GM23338 (cell line): Measurements from ENCODE around the gene PTCD3. TPM values are rescaled to one million over a fixed set of nuclear protein-coding genes. Genes with fewer than 3 reads are reported as not detected.

Experiments used
- ATAC-seq: fragments of 200-7000 bp; cut with Tn5 transposase; 3 replicates; pipeline ENCODE4 v1.9.1; 2020
- DNase-seq: peaks from one replicate; pipeline ENCODE4 v3.0.0-alpha.2; 2015; ENCODE audit warnings: low spot score
- H2AFZ ChIP-seq: fragments of 200-600 bp; sonication (generic); 2 replicates; pipeline ENCODE4 v1.8.0; 2016; ENCODE audit warnings: antibody characterized with exemption, mild to moderate bottlenecking, moderate library complexity
- H3F3A ChIP-seq: fragments of 200-600 bp; sonication (generic); replicated peaks from 2 replicates; pipeline ENCODE4 v1.8.0; 2017; ENCODE audit warnings: antibody characterized with exemption, mixed run types, low read depth
- H3K27ac ChIP-seq: fragments of 200-600 bp; sonication (generic); 2 replicates; pipeline ENCODE4 v1.6.1; 2016; ENCODE audit warnings: low read depth
- H3K27me3 ChIP-seq: fragments of 200-600 bp; sonication (generic); 2 replicates; pipeline ENCODE4 v1.8.0; 2016; ENCODE audit warnings: mild to moderate bottlenecking, mixed run types, moderate library complexity; ENCODE audit not compliant: insufficient read depth
- H3K36me3 ChIP-seq: fragments of 200-600 bp; sonication (generic); 2 replicates; pipeline ENCODE4 v1.8.0; 2016; ENCODE audit warnings: mild to moderate bottlenecking; ENCODE audit not compliant: insufficient read depth
- H3K4me1 ChIP-seq: fragments of 200-600 bp; sonication (generic); 2 replicates; pipeline ENCODE4 v1.8.0; 2016; ENCODE audit warnings: mild to moderate bottlenecking, moderate library complexity; ENCODE audit not compliant: insufficient read depth
- H3K4me2 ChIP-seq: fragments of 200-600 bp; sonication (generic); 2 replicates; pipeline ENCODE4 v1.7.1; 2017; ENCODE audit warnings: mixed run types
- H3K4me3 ChIP-seq: fragments of 200-600 bp; sonication (generic); 2 replicates; pipeline ENCODE4 v1.6.1; 2016; ENCODE audit warnings: mixed run types
- H3K79me2 ChIP-seq: fragments of 200-600 bp; sonication (generic); replicated peaks from 2 replicates; pipeline ENCODE4 v1.8.0; 2017; ENCODE audit warnings: mild to moderate bottlenecking; ENCODE audit not compliant: insufficient read depth
- H3K9me2 ChIP-seq: fragments of 200-600 bp; sonication (generic); 2 replicates; pipeline ENCODE4 v1.8.0; 2017; ENCODE audit not compliant: insufficient read depth
- H4K20me1 ChIP-seq: fragments of 200-600 bp; sonication (generic); replicated peaks from 2 replicates; pipeline ENCODE4 v1.8.0; 2017; ENCODE audit warnings: mild to moderate bottlenecking; ENCODE audit not compliant: insufficient read depth
- H3K27ac Mint-ChIP-seq: 2 replicates; pipeline ENCODE4 v1.8.0; 2020; ENCODE audit warnings: inconsistent platforms, mild to moderate bottlenecking, moderate library complexity, mixed read lengths
- H3K27me3 Mint-ChIP-seq: 3 replicates; pipeline ENCODE4 v1.8.0; 2022; ENCODE audit warnings: low read depth, mild to moderate bottlenecking, moderate library complexity, mixed read lengths, inconsistent platforms; ENCODE audit not compliant: insufficient read depth, poor library complexity
- H3K36me3 Mint-ChIP-seq: 3 replicates; pipeline ENCODE4 v1.8.0; 2021; ENCODE audit warnings: low read depth, mild to moderate bottlenecking, inconsistent platforms, moderate library complexity, mixed read lengths
- H3K4me1 Mint-ChIP-seq: 3 replicates; pipeline ENCODE4 v1.8.0; 2020; ENCODE audit warnings: mild to moderate bottlenecking, inconsistent platforms, mixed read lengths
- H3K4me3 Mint-ChIP-seq: 3 replicates; pipeline ENCODE4 v1.8.0; 2021; ENCODE audit warnings: moderate library complexity, mild to moderate bottlenecking, inconsistent platforms, mixed read lengths
- H3K9me3 Mint-ChIP-seq: 3 replicates; pipeline ENCODE4 v1.8.0; 2020; ENCODE audit warnings: moderate library complexity, mild to moderate bottlenecking, inconsistent platforms, mixed read lengths
- ETS1 ChIP-seq: IDR thresholded peaks from 2 replicates; pipeline ENCODE4 v1.6.1; 2016; ENCODE audit warnings: antibody characterized with exemption
- EZH2phosphoT487 ChIP-seq: fragments of 200-600 bp; sonication (generic); IDR thresholded peaks from one replicate; pipeline ENCODE4 v1.8.1; 2018; ENCODE audit warnings: antibody characterized with exemption; ENCODE audit not compliant: unreplicated experiment
- JUNB ChIP-seq: IDR thresholded peaks from one replicate; pipeline ENCODE4 v1.6.1; 2016; ENCODE audit warnings: antibody characterized with exemption; ENCODE audit not compliant: unreplicated experiment
- NANOG ChIP-seq: IDR thresholded peaks from 2 replicates; pipeline ENCODE4 v1.6.1; 2016; ENCODE audit warnings: antibody characterized with exemption, borderline replicate concordance
- POLR2AphosphoS5 ChIP-seq: IDR thresholded peaks from 2 replicates; pipeline ENCODE4 v1.6.1; 2016; ENCODE audit warnings: antibody characterized with exemption, low read depth
- REST ChIP-seq: IDR thresholded peaks from one replicate; pipeline ENCODE4 v1.6.1; 2018; ENCODE audit warnings: antibody characterized with exemption; ENCODE audit not compliant: unreplicated experiment
- ZNF114 ChIP-seq: fragments of 250-450 bp; sonication (Bioruptor Pico); IDR thresholded peaks from 2 replicates; pipeline ENCODE4 v1.5.0; 2020; ENCODE audit warnings: mild to moderate bottlenecking, moderate library complexity
- ZNF331 ChIP-seq: fragments of 250-450 bp; sonication (Bioruptor Pico); IDR thresholded peaks from 2 replicates; pipeline ENCODE4 v1.5.0; 2020; ENCODE audit warnings: low read depth, mild to moderate bottlenecking, moderate library complexity
- ZNF462 ChIP-seq: fragments of 250-450 bp; sonication (Bioruptor Pico); IDR thresholded peaks from 2 replicates; pipeline ENCODE4 v1.5.0; 2020; ENCODE audit warnings: mild to moderate bottlenecking, moderate library complexity
- polyA plus RNA-seq: library from polyadenylated mRNA; unstranded; fragments of >200 nt; fragmentation: Nextera tagmentation; extraction: Ambion mirVana; gene quantifications from 2 replicates; pipeline ENCODE4 v1.2.1, GENCODE V29; 2016
- total RNA-seq: library from RNA; depleted of rRNA; stranded (reverse); fragments of >200 nt; shearing (Covaris generic); gene quantifications from 2 replicates; pipeline ENCODE4 v1.2.3, GENCODE V29; 2014

Gene PTCD3
- total and polyA plus RNA-seq, 2 experiments from 2014 or later, result 140 to 223 TPM

- TF ChIP-seq ZNF114 (CRISPR knock-in tag) (no peak), ZNF331 (CRISPR knock-in tag) (no peak), ZNF462 (CRISPR knock-in tag) (no peak), JUNB (no peak), POLR2AphosphoS5 (no peak), REST (no peak), ETS1 (no peak), NANOG (no peak), EZH2phosphoT487 (no peak)
- no peak overlapping the region for H2AFZ ChIP-seq
- Mint-ChIP-seq H3K27ac (no peak overlapping the region), H3K27me3 (no peaks in the 10 kb centered on the region), H3K4me1 (no peaks in the 10 kb centered on the region), H3K4me3 (no peak overlapping the region), H3K9me3 (no peaks in the 10 kb centered on the region), H3K36me3 (peaks cover 55% of the 10 kb centered on the region)
- no peak for ATAC-seq
- H3K4me2 ChIP-seq, result no peak overlapping the region
- no peak for DNase-seq
- H3K9me2 ChIP-seq, result no peaks in the 10 kb centered on the region
- H3K4me3 ChIP-seq, result no peak overlapping the region
- peaks cover 41% of the 10 kb centered on the region; the same call in 1 of the 2 replicates for H3K36me3 ChIP-seq
- peaks cover 14% of the 10 kb centered on the region for H4K20me1 ChIP-seq
- H3K27ac ChIP-seq, result peak overlapping the region; percentile 47; the same call in 1 of the 2 replicates
- no peaks in the 10 kb centered on the region for H3F3A ChIP-seq
- H3K27me3 ChIP-seq, result no peaks in the 10 kb centered on the region
- no peaks in the 10 kb centered on the region for H3K4me1 ChIP-seq
- H3K79me2 ChIP-seq, result peaks cover 23% of the 10 kb centered on the region; the same call in 1 of the 2 replicates
These were observed 66.6 kb downstream of the PTCD3 start for GRCh38 chr2:86172610-86173009.
